Activated T-helper 2 cell treated with anti-CD3 and anti-CD28 coated beads, Interferon-gamma antibody, Interleukin-2, Interleukin-4, amounts not matched to agents 10 μg/mL and 5 μg/mL and 100 μg/mL, durations not matched to agents 14 hours and 24 hours and 36 hours (primary cell): ENCODE results near the gene CNP. TPM values are rescaled to one million over a fixed set of nuclear protein-coding genes. Genes with fewer than 3 reads are reported as not detected.

Experiments
- DNase-seq: peaks from one replicate; pipeline ENCODE4 v3.0.0; 2021; ENCODE audit warnings: low spot score
- H3K27ac Mint-ChIP-seq: one replicate; pipeline ENCODE4 v1.8.0; 2021; ENCODE audit warnings: mixed read lengths
- H3K27me3 Mint-ChIP-seq: one replicate; pipeline ENCODE4 v1.8.0; 2021; ENCODE audit warnings: low read depth, mixed read lengths
- H3K36me3 Mint-ChIP-seq: one replicate; pipeline ENCODE4 v1.8.0; 2021; ENCODE audit warnings: low read depth, mixed read lengths
- H3K4me1 Mint-ChIP-seq: one replicate; pipeline ENCODE4 v1.8.0; 2021; ENCODE audit warnings: low read depth, mixed read lengths
- H3K4me3 Mint-ChIP-seq: one replicate; pipeline ENCODE4 v1.8.0; 2021; ENCODE audit warnings: low read depth, mild to moderate bottlenecking, moderate library complexity, mixed read lengths
- H3K9me3 Mint-ChIP-seq: one replicate; pipeline ENCODE4 v1.8.0; 2021; ENCODE audit warnings: mixed read lengths
- intact Hi-C: fragments of 100-400 bp; cut with micrococcal nuclease; formaldehyde crosslinking; loops from one replicate; pipeline ENCODE4 v1.15.1; 2023
- total RNA-seq: library from RNA; stranded (reverse); gene quantifications from 2 replicates; pipeline ENCODE4 v1.2.3, GENCODE V29; 2022

Gene CNP
- 71.8 and 77.3 TPM in 2 replicates for total RNA-seq

DNA sequence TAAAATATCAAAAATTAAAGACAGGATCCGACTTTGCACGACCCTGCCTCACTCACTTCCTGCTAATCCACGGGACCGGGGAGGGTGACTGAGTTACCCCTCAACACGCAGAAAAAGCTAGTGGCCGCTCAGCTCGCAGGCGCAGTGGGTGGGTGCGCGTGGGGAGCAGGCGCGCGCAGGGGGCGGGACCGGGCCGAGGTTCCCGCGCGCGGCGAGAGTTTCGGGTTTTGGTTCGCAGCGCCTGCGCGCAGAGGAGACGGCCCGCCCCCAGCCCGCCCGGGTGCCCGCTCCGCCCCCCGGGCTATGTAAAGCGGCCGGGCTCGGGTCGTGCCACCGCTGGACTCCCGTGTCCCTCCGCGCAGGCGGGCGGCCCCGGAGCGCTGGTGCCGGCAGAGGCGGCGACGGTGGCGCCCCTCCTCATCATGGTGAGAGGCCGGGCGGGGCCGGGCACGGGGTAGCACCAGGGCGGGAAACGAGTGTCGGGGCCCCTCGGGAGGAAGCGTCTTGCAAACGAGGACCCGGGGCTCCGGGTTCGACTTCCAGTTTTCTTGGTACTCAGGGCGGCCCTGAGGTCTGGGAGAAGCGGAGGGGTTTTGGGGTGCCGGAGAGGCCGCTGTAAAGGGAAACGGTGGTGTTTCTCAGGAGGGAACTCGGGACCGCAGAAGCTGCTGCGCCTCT is at the start of gene CNP:
Gene CNP (plus strand): TSS at position 333 of the 678 bp plus-strand sequence. CDS start 90 bp downstream, at position 423.
- DNase-seq = peak; percentile 86
- Mint-ChIP-seq H3K27me3 (peaks cover 2% of the 10 kb centered on the region), H3K4me3 (peak within 1 kb of the TSS; percentile 80), H3K9me3 (no peaks in the 10 kb centered on the region), H3K36me3 (peaks cover 28% of the 10 kb centered on the region), H3K27ac (peak within 1 kb of the TSS; percentile 64), H3K4me1 (peaks cover 27% of the 10 kb centered on the region)
- intact Hi-C loops = loop anchor here (1.0 kb wide), 3 partner anchors 51 to 189 kb away; partner anchors contain the start of genes DHX58 and DNAJC7

DNA sequence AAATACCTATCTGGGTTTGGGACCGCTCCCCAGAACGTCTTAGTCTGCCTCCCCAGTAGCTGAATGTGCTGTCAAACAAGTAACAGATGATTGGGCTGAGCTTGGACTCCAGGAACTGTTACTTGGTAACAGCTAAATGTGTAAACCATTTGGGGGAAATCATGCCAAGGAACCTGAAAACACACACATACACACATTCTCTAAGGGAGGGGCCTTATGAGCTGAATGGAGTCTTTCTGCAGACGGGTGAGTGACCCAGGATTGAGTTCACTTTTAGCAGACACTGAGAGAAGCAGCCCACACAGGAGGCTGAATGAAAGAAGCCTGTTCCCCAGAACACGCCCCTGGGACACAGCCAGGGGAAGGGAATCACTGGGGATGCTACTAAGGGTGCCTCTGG is 49.4 kb upstream of the CNP start:
- Mint-ChIP-seq H3K4me3 (peak overlapping the region; percentile 95), H3K27ac (peak overlapping the region; percentile 89), H3K9me3 (no peaks in the 10 kb centered on the region), H3K27me3 (no peaks in the 10 kb centered on the region), H3K36me3 (peaks cover 39% of the 10 kb centered on the region), H3K4me1 (peaks cover 42% of the 10 kb centered on the region)
- no peak for DNase-seq
- intact Hi-C loops = no loop called here

DNA sequence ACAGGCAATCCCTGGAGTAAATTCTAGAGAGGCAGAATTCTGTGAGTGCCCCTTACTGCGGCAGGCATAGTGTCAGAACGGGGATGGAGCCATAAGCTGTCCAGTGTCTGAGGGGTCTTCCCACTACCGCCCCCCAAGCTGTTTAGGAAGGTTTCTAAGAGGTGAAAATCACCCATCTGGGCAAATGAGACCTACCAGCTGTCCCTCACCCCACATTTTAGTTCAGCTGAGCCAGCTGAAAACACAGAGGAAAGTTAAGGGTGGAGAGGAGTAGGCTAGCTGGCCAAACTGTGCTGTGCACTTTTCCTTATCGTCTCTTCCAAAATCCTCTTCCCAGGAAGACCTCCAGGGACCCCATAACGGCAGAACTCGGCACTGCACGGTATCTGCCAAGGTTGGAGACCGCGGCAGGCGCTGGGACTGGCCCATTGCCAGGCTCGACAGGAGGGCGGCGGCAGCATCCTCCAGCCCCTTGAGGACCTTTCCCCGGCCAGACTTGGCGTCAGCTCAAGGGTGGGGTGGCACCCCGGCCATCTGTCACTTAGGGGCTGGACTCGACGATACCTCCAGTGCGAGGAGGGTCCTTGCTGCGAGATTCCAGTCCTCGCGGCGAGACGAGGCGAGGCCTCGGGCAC is 48.8 kb upstream of the CNP start:
- Mint-ChIP-seq H3K9me3 (no peaks in the 10 kb centered on the region), H3K27me3 (no peaks in the 10 kb centered on the region), H3K27ac (peak overlapping the region; percentile 89), H3K4me1 (peaks cover 40% of the 10 kb centered on the region), H3K4me3 (peak overlapping the region; percentile 95), H3K36me3 (peaks cover 33% of the 10 kb centered on the region)
- no peak for DNase-seq
- intact Hi-C loops = loop anchor here (2.0 kb wide), 1 partner anchor 53 kb away; the partner anchor contains the start of gene KLHL11

DNA sequence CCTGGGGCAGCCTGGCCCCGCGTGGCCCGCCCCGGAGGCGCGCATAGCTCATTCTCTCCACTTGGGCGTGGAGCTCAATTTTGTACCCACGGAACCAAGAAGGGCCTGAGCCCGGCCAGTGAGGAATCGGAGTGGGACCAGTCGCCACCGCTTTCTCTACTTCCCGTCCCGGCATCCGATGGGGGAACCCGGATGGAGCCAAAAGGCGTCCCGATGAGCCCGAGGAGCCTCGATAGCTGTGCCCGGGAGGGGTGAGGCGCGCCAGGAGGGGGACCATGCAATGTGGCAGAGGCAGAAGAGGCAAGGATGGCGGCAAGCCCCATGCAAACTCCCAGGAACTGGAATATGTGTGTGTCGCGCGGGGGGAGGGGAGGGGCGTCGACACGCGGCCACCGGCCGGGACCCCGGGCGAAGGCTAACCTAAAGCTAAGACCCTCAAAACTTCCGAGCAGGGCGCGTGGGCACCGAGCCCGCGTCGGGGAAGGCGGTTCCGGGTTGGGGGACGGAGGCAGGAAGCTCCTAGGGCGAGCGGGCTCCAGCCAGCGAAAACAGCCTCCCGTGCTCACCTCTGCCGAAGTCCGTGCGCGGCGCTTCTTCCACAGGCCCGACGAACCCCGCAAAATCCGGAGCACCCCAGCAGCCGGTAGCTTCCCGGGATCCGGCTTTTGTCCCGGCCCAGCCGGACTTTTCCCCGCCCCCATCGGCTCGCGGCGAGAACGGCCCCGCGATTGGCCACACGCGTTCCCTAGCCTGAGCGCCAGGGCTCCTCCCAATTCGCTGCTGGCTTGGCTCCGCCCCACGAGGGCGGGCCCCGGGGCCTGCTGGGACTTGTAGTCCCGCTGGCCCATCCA is 48.1 kb upstream of the CNP start, which contains the start of gene ACLY:
Gene ACLY (minus strand): TSS at position 638 of the 851 bp plus-strand sequence. CDS start 5,078 bp downstream, outside the sequence.
- intact Hi-C loops = loop anchor here (1.0 to 2.0 kb wide), 2 partner anchors 12 to 54 kb away; partner anchors contain the start of genes KLHL11 and ODAD4
- peak; percentile 98 for DNase-seq
- H3K27ac Mint-ChIP-seq = peak within 1 kb of the TSS; percentile 89
- no peaks in the 10 kb centered on the region for H3K9me3 Mint-ChIP-seq
- H3K4me3 Mint-ChIP-seq = peak within 1 kb of the TSS; percentile 95
- peaks cover 36% of the 10 kb centered on the region for H3K4me1 Mint-ChIP-seq
- H3K36me3 Mint-ChIP-seq = peaks cover 28% of the 10 kb centered on the region
- no peaks in the 10 kb centered on the region for H3K27me3 Mint-ChIP-seq

DNA sequence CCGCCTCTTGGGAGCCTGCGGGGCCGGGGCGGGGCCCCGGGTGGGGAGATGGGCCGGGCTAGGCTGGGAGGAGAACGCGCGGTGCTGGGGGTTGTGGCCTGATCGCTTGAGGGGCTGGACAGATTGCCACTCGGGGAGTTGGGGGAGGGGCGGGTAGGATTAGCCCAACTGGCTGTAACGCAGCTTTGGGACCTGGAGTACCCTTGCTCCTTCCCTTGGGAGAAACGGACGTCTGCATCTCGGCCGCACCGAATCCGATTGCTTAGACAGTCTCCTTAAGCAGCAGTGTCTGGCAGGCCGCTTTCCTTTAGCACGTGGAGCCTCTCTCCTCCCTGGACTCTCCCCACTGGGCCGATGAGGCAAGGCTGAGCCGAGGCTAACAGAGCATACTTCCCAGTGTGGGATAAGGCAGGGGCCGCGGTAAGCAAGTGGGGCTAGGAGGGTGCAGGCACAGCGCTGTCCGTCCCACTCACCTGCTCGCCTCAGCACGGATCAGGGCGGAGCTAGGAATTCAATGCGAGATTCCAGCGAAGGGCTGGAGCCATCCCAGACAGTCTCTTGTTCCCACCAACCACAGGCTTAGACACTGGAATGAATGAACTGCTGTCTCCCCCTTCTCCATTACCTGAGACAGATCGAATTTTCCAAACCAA is 47.3 kb upstream of the CNP start:
- H3K4me3 Mint-ChIP-seq = peak overlapping the region; percentile 95
- peaks cover 30% of the 10 kb centered on the region for H3K4me1 Mint-ChIP-seq
- H3K36me3 Mint-ChIP-seq = peaks cover 24% of the 10 kb centered on the region
- H3K27ac Mint-ChIP-seq = peak overlapping the region; percentile 89
- no peaks in the 10 kb centered on the region for H3K27me3 Mint-ChIP-seq
- DNase-seq = no peak
- intact Hi-C loops = loop anchor here (1.0 to 2.0 kb wide), 2 partner anchors 11 to 54 kb away; partner anchors contain the start of genes KLHL11 and ODAD4
- H3K9me3 Mint-ChIP-seq = no peaks in the 10 kb centered on the region

DNA sequence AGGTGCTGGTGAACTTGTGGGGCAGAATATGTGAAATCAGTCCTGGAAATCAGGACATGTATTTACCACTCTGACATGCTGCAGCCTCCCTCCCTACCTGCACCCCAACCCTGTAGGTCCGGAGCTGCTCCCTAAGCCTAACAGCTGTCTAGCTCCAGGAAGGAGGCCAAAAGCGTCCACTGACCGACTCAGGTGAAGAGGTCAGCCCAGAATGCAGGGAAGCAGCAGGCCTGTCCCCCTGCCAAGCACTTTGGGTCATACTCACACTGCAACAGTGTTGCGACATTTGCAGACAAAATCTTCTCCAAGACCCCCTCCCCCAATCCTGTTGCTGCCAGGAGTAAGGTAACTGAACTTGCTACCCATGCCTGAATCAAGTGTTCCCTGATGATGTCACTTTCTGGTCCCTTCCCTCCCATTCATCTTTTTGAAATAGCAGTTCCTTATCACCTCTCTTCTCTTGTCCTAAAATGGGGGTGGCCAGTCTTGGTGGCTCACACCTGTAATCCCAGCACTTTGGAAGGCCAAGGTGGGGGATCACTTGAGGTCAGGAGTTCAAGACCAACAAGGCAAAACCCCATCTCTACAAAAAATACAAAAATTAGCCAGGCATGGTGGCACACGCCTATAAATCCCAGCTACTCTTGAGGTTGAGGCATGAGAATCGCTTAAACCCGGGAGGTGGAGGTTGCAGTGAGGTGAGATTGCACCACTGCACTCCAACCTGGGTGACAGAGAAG is 46.6 kb upstream of the CNP start:
- no peaks in the 10 kb centered on the region for H3K27me3 Mint-ChIP-seq
- intact Hi-C loops = loop anchor here (1.0 to 2.0 kb wide), 2 partner anchors 10 to 55 kb away; partner anchors contain the start of genes KLHL11 and ODAD4
- peaks cover 24% of the 10 kb centered on the region for H3K4me1 Mint-ChIP-seq
- peak overlapping the region; percentile 20 for H3K27ac Mint-ChIP-seq
- H3K4me3 Mint-ChIP-seq = peak overlapping the region; percentile 23
- H3K36me3 Mint-ChIP-seq = peaks cover 18% of the 10 kb centered on the region
- no peak for DNase-seq
- H3K9me3 Mint-ChIP-seq = no peaks in the 10 kb centered on the region

DNA sequence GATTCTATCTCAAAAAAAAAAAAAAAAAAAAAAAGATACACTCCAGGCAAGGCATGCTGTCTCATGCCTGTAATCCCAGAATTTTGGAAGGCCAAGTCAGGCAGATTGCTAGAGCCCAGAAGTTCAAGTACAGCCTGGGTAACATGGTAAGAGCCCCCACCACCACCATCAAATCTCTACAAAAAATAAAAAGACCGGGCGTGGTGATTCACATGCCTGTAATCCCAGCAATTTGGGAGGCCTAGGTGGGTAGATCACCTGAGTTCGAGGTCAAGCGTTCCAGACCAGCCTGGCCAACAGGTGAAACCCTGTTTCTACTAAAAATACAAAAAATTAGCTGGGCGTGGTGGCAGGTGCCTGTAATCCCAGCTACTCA is 46.0 kb upstream of the CNP start:
- Mint-ChIP-seq H3K27me3 (no peaks in the 10 kb centered on the region), H3K27ac (no peak overlapping the region), H3K9me3 (no peaks in the 10 kb centered on the region), H3K4me3 (no peak overlapping the region), H3K4me1 (peaks cover 21% of the 10 kb centered on the region), H3K36me3 (peaks cover 15% of the 10 kb centered on the region)
- DNase-seq = no peak
- intact Hi-C loops = no loop called here

DNA sequence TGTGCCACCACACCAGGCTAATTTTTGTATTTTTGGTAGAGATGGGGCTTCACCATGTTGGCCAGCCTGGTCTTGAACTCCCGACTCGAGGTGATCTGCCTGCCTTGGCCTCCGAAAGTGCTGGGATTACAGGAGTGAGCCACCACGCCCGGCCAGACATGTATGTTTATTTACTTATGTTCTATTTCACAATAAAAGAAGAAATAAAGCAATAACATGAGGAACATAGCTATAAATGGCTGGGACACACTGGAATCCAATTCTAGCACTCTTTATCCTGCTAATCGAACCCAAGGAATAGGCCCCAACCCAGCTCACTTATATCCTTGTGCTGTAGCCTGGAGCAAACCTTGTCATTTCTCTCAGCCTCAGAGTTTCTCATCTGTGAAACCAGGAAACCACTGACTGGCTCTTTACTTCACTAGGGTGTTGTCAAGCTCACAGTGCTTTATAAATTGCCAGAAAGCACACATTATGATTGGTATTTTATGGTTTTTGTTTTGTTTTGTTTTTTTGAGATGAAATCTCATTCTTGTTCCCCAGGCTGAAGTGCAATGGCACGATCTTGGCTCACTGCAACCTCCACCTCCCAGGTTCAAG is 40.5 kb upstream of the CNP start:
- Mint-ChIP-seq H3K4me1 (peaks cover 24% of the 10 kb centered on the region), H3K4me3 (no peak overlapping the region), H3K27ac (no peak overlapping the region), H3K9me3 (no peaks in the 10 kb centered on the region), H3K36me3 (no peaks in the 10 kb centered on the region), H3K27me3 (no peaks in the 10 kb centered on the region)
- intact Hi-C loops = no loop called here
- DNase-seq = no peak

DNA sequence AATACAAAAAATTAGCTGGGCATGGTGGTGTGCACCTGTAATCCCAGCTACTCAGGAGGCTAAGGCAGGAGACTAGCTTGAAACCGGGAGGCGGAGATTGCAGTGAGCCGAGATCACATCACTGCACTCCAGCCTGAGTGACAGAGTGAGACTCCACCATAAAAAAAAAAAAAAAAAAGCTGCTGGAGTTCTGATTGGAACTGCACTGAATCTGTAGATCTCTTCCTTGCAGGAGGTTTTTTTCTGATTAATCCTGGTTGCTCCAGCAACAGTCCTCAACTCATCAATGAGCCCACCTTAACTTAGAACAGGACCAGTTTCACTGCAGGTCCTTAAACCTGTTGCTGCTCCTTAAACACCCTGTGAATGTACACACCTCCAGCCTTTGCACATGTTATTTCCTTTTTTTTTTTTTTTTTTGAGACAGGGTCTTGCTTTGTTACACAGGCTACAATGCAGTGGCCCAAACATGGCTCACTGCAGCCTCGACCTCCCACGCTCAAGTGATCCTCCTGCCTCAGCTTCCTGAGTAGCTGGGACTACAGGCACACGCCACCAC is 37.8 kb upstream of the CNP start:
- peaks cover 39% of the 10 kb centered on the region for H3K4me1 Mint-ChIP-seq
- no peaks in the 10 kb centered on the region for H3K36me3 Mint-ChIP-seq
- no peaks in the 10 kb centered on the region for H3K27me3 Mint-ChIP-seq
- peak overlapping the region; percentile 95 for H3K4me3 Mint-ChIP-seq
- H3K9me3 Mint-ChIP-seq = no peaks in the 10 kb centered on the region
- peak overlapping the region; percentile 95 for H3K27ac Mint-ChIP-seq
- no peak for DNase-seq
- intact Hi-C loops = no loop called here

DNA sequence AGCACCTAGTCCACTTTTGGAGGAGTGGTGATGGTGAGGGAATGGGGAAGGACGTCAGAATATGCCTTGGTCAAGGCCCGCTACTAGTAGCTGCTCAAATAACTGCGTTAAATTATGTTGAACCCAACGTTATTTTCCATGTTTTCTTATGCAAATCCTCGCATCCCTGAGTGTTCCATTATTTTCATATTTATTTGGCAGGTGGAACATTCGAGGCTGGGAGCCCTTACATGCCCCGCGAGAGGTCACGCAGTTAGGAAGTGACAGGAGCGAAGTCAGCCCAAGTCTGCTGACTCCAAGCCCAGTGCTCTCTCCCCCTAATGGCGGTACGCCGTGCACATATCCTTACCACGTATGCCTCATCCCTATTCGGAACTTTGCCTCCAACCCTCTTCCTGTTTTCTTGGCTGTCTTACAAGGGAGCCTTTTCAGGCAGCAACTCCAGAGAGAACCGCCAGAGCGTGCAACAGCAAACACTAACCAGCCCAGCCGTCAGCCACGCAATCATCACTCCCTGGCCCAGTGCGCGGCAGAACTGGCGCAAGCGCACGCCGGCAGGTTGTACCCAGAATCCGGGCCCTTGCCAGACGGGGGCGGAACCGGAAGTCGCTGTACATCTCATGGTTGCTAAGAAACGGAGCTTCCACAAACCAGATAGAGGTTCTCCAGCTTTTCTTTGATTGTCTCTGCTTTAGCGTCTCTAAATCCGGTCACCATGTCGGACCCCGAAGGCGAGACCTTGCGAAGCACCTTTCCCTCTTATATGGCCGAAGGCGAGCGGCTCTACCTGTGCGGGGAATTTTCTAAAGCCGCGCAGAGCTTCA is 36.4 kb upstream of the CNP start, which contains the start of gene ODAD4:
Gene ODAD4 (plus strand): TSS at position 609 of the 824 bp plus-strand sequence. CDS start 107 bp downstream, at position 716.
- Mint-ChIP-seq H3K4me3 (peak within 1 kb of the TSS; percentile 95), H3K9me3 (no peaks in the 10 kb centered on the region), H3K36me3 (no peaks in the 10 kb centered on the region), H3K27ac (peak within 1 kb of the TSS; percentile 95), H3K27me3 (no peaks in the 10 kb centered on the region), H3K4me1 (peaks cover 42% of the 10 kb centered on the region)
- intact Hi-C loops = loop anchor here (1.0 to 5.0 kb wide), 3 partner anchors 11 to 63 kb away; partner anchors contain the start of gene KLHL11
- DNase-seq = peak; percentile 96
